Gastrocnemius medialis (tissue), 4 donors: ENCODE data around the gene ADCYAP1R1. TPM values are rescaled to one million over a fixed set of nuclear protein-coding genes. Genes with fewer than 3 reads are reported as not detected.

Experiments used
- ATAC-seq, 2 donors: fragments of 150-250 bp; one replicate each; pipeline ENCODE4 v1.9.1; 2016
- DNase-seq, 2 donors: peaks; one replicate each; pipeline ENCODE4 v3.0.0-alpha.2; 2019
- H3K27ac ChIP-seq, 4 donors: fragments of 200-600 bp; sonication (generic); 1 replicate in 1 of 4; 2 replicates in 3 of 4; pipeline ENCODE4 v1.5.1; 2016 to 2018; ENCODE audit warnings: mild to moderate bottlenecking in 2 of 4, moderate library complexity in 1 of 4
- H3K27me3 ChIP-seq, 3 donors: fragments of 200-600 bp; sonication (generic) in 2 of 3; 1 replicate in 1 of 3; 2 replicates in 2 of 3; pipeline versions ENCODE4 v1.5.1 to v1.6.0; 2016 to 2019; ENCODE audit warnings: mild to moderate bottlenecking in 1 of 3, moderate library complexity in 1 of 3
- H3K36me3 ChIP-seq, 2 donors: fragments of 200-600 bp; sonication (generic) in 1 of 2; one replicate each; pipeline ENCODE4 v1.5.1; 2017 to 2018
- H3K4me1 ChIP-seq, 2 donors: fragments of 200-600 bp; sonication (generic) in 1 of 2; one replicate each; pipeline ENCODE4 v1.5.1; 2016 to 2017; ENCODE audit warnings: mild to moderate bottlenecking in 2 of 2
- H3K4me3 ChIP-seq, 4 donors: fragments of 200-600 bp; sonication (generic) in 3 of 4; 1 replicate in 1 of 4; 2 replicates in 3 of 4; pipeline ENCODE4 v1.5.1; 2016 to 2019; ENCODE audit warnings: mild to moderate bottlenecking in 2 of 4
- H3K9me3 ChIP-seq, 3 donors: fragments of 200-600 bp; sonication (generic) in 2 of 3; 1 replicate in 1 of 3; 2 replicates in 2 of 3; pipeline ENCODE4 v1.5.1; 2016 to 2019
- CTCF ChIP-seq, 5 experiments: fragments of 450-650 bp in 3 of 5; fragments of 200-600 bp in 2 of 5; sonication (generic) in 2 of 5; IDR thresholded peaks in 4 of 5; conservative IDR thresholded peaks in 1 of 5; 1 replicate in 4 of 5; 2 replicates in 1 of 5; pipeline ENCODE4 v1.5.1; 2016 to 2019; ENCODE audit warnings: antibody characterized with exemption in 5 of 5, mild to moderate bottlenecking in 3 of 5, moderate library complexity in 3 of 5
- POLR2A ChIP-seq, 2 donors: fragments of 450-650 bp; IDR thresholded peaks; one replicate each; pipeline ENCODE4 v1.6.1; 2017; ENCODE audit warnings: antibody characterized with exemption in 2 of 2, mild to moderate bottlenecking in 2 of 2, moderate library complexity in 2 of 2
- in situ Hi-C, 4 donors: fragments of 200-750 bp; cut with MboI; loops; one replicate each; pipeline versions ENCODE4 v1.15.0 to v1.8.0; 2017; ENCODE audit warnings: low sequenced_read_pairs in 4 of 4
- intact Hi-C: fragments of 100-400 bp; cut with DNase I; formaldehyde crosslinking; loops from one replicate; pipeline ENCODE4 v1.15.1; 2023; ENCODE audit warnings: low total_unique reads
- total RNA-seq, 4 donors: library from RNA; depleted of rRNA; stranded (reverse); fragments of >200 nt; gene quantifications; one replicate each; pipeline versions ENCODE4 v1.1.0 to v1.2.3, GENCODE V29; 2016

ADCYAP1R1 gene
- total RNA-seq, 4 donors from 2014 or later, result 0.05 to 0.33 (median 0.21) TPM

- in situ Hi-C loops (loop anchor here in 3 of 4 donors (5.0 to 10.0 kb wide), 3 partner anchors 136 to 316 kb away; no protein-coding TSS in a partner anchor), intact Hi-C loops (no loop called here)
- no peak overlapping the region for H3K4me3 ChIP-seq
- H3K9me3 ChIP-seq, result no peaks in the 10 kb centered on the region
- no peak overlapping the region for H3K27ac ChIP-seq
- DNase-seq, result no peak
- TF ChIP-seq CTCF (IDR thresholded peaks at IDR 0.05 in 4 of 5, conservative IDR thresholded peaks at IDR 0.05 in 1 of 5) (no peak), POLR2A (IDR thresholded peaks at IDR 0.05) (no peak)
- no peaks in the 10 kb centered on the region for H3K36me3 ChIP-seq
- no peaks in the 10 kb centered on the region for H3K4me1 ChIP-seq
- H3K27me3 ChIP-seq, result no peaks in the 10 kb centered on the region
- no peak for ATAC-seq
Observed at GRCh38 chr7:31120800-31121513, 68.8 kb downstream of the ADCYAP1R1 start.

GRCh38 chr7:31121601-31122000, 69.5 kb downstream of the ADCYAP1R1 start:
- Histone ChIP-seq H3K4me3 (no peak overlapping the region), H3K27ac (no peak overlapping the region), H3K9me3 (no peaks in the 10 kb centered on the region), H3K4me1 (no peaks in the 10 kb centered on the region), H3K36me3 (no peaks in the 10 kb centered on the region), H3K27me3 (no peaks in the 10 kb centered on the region)
- intact Hi-C loops, result no loop called here
- in situ Hi-C loops, result loop anchor here in 3 of 4 donors (5.0 to 10.0 kb wide), 3 partner anchors 137 to 317 kb away; no protein-coding TSS in a partner anchor
- no peak for DNase-seq
- ATAC-seq, result no peak
- TF ChIP-seq POLR2A (IDR thresholded peaks at IDR 0.05) (no peak), CTCF (IDR thresholded peaks at IDR 0.05 in 4 of 5, conservative IDR thresholded peaks at IDR 0.05 in 1 of 5) (no peak)

- Histone ChIP-seq H3K4me3 (no peak overlapping the region), H3K27ac (no peak overlapping the region), H3K36me3 (no peaks in the 10 kb centered on the region), H3K27me3 (no peaks in the 10 kb centered on the region), H3K9me3 (no peaks in the 10 kb centered on the region), H3K4me1 (no peaks in the 10 kb centered on the region)
- intact Hi-C loops (loop anchor here (1.0 kb wide), 2 partner anchors 139 to 322 kb away; no protein-coding TSS in a partner anchor), in situ Hi-C loops (loop anchor here in 3 of 4 donors (5.0 to 10.0 kb wide), 3 partner anchors 138 to 318 kb away; no protein-coding TSS in a partner anchor)
- ATAC-seq (peak; percentile 47 to 78), DNase-seq (peak in 1 of 2 donors; percentile 49)
- TF ChIP-seq CTCF (IDR thresholded peaks at IDR 0.05 in 4 of 5, conservative IDR thresholded peaks at IDR 0.05 in 1 of 5), result peak; percentile 35 to 76 (median 63)
- no peak for TF ChIP-seq POLR2A (IDR thresholded peaks at IDR 0.05)
Observed at GRCh38 chr7:31122649-31123058, 70.5 kb downstream of the ADCYAP1R1 start.

DNA sequence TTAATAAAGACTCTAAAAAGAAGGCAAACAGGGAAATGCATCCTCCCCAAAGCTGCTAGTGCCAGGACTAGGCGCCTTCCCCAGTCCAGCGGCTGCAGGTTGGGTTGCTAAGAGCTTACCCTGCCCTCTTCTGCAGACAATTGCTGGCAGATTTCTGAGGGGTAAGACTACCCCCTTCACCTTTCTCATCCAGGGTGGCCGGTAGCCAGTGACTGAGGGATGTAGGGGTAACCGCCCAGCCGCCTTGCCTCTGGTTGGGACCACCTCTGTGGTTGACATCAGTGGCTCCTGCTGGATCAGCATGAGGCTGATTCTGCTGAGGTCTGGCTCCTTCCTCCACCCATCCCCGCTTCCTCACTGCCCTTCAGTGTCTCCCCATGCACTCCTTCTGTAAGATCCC, 71.2 kb downstream of the ADCYAP1R1 start:
- Histone ChIP-seq H3K4me1 (no peaks in the 10 kb centered on the region), H3K36me3 (no peaks in the 10 kb centered on the region), H3K27ac (no peak overlapping the region), H3K9me3 (no peaks in the 10 kb centered on the region), H3K4me3 (no peak overlapping the region), H3K27me3 (no peaks in the 10 kb centered on the region)
- ATAC-seq, result no peak
- in situ Hi-C loops, result loop anchor here in 3 of 4 donors (5.0 to 10.0 kb wide), 3 partner anchors 139 to 319 kb away; no protein-coding TSS in a partner anchor
- intact Hi-C loops, result no loop called here
- DNase-seq, result no peak
- TF ChIP-seq POLR2A (IDR thresholded peaks at IDR 0.05) (no peak), CTCF (IDR thresholded peaks at IDR 0.05 in 4 of 5, conservative IDR thresholded peaks at IDR 0.05 in 1 of 5) (no peak)
